H9 (cell line): ENCODE measurements around the gene TBC1D9B. TPM values are rescaled to one million over a fixed set of nuclear protein-coding genes. Genes with fewer than 3 reads are reported as not detected.

Experiments used
- DNase-seq: peaks from one replicate; pipeline ENCODE4 v3.0.0-alpha.2; 2017
- H2AFZ ChIP-seq: one replicate; pipeline ENCODE4 v1.6.1; 2013; ENCODE audit warnings: mild to moderate bottlenecking, low read length, control low read depth, moderate library complexity
- H2AK5ac ChIP-seq: 2 replicates; pipeline ENCODE4 v1.6.1; 2013; ENCODE audit warnings: low read length, control low read depth, mixed read lengths; ENCODE audit not compliant: insufficient read length
- H2BK120ac ChIP-seq: one replicate; pipeline ENCODE4 v1.6.1; 2013; ENCODE audit warnings: low read depth, mild to moderate bottlenecking, low read length, control low read depth, inconsistent platforms; ENCODE audit not compliant: poor library complexity, severe bottlenecking
- H2BK12ac ChIP-seq: 2 replicates; pipeline ENCODE4 v1.6.1; 2013; ENCODE audit warnings: low read length, control low read depth, mixed read lengths, low read depth; ENCODE audit not compliant: insufficient read length
- H2BK15ac ChIP-seq: 2 replicates; pipeline ENCODE4 v1.6.1; 2013; ENCODE audit warnings: low read depth, low read length, control low read depth
- H2BK20ac ChIP-seq: one replicate; pipeline ENCODE4 v1.6.1; 2013; ENCODE audit warnings: low read depth, mild to moderate bottlenecking, low read length, control low read depth, inconsistent platforms; ENCODE audit not compliant: poor library complexity, severe bottlenecking
- H2BK5ac ChIP-seq: 2 replicates; pipeline ENCODE4 v1.6.1; 2013; ENCODE audit warnings: low read length, control low read depth, mixed read lengths; ENCODE audit not compliant: insufficient read length
- H3K14ac ChIP-seq: 2 replicates; pipeline ENCODE4 v1.6.1; 2013; ENCODE audit warnings: low read length, control low read depth; ENCODE audit not compliant: insufficient read depth
- H3K18ac ChIP-seq: 2 replicates; pipeline ENCODE4 v1.6.1; 2013; ENCODE audit warnings: low read depth, mild to moderate bottlenecking, mixed read lengths, low read length, control low read depth; ENCODE audit not compliant: insufficient read length
- H3K23ac ChIP-seq: 2 replicates; pipeline ENCODE4 v1.6.1; 2013; ENCODE audit warnings: low read length, control low read depth, mixed read lengths, low read depth; ENCODE audit not compliant: insufficient read length
- H3K23me2 ChIP-seq: 2 replicates; pipeline ENCODE4 v1.6.1; 2013; ENCODE audit warnings: low read depth, mild to moderate bottlenecking, mixed read lengths, low read length, control low read depth; ENCODE audit not compliant: insufficient read length, poor library complexity, severe bottlenecking
- H3K27ac ChIP-seq: 2 replicates; pipeline ENCODE4 v1.5.1; 2013; ENCODE audit warnings: low read length, control low read depth, mixed read lengths, low read depth; ENCODE audit not compliant: insufficient read length
- H3K27me3 ChIP-seq: 2 replicates; pipeline ENCODE4 v1.6.1; 2013; ENCODE audit warnings: low read length, control low read depth, inconsistent platforms; ENCODE audit not compliant: insufficient read depth
- H3K4ac ChIP-seq: 2 replicates; pipeline ENCODE4 v1.6.1; 2013; ENCODE audit warnings: low read depth, mild to moderate bottlenecking, control low read depth, inconsistent platforms, low read length, moderate library complexity
- H3K4me1 ChIP-seq: 2 replicates; pipeline ENCODE4 v1.6.1; 2013; ENCODE audit warnings: low read length, control low read depth, inconsistent platforms; ENCODE audit not compliant: insufficient read depth
- H3K4me2 ChIP-seq: 2 replicates; pipeline ENCODE4 v1.6.1; 2013; ENCODE audit warnings: low read length, control low read depth, mixed read lengths; ENCODE audit not compliant: insufficient read length, insufficient read depth
- H3K56ac ChIP-seq: 2 replicates; pipeline ENCODE4 v1.6.1; 2013; ENCODE audit warnings: low read depth, mild to moderate bottlenecking, mixed read lengths, low read length, control low read depth; ENCODE audit not compliant: insufficient read length
- H3K79me1 ChIP-seq: 2 replicates; pipeline ENCODE4 v1.6.1; 2013; ENCODE audit warnings: low read depth, mild to moderate bottlenecking, moderate library complexity, low read length, control low read depth, inconsistent platforms; ENCODE audit not compliant: insufficient read depth, poor library complexity, severe bottlenecking
- H3K79me2 ChIP-seq: 2 replicates; pipeline ENCODE4 v1.6.1; 2013; ENCODE audit warnings: low read length, control low read depth, inconsistent platforms; ENCODE audit not compliant: insufficient read depth
- H3K9ac ChIP-seq: 2 replicates; pipeline ENCODE4 v1.6.1; 2013; ENCODE audit warnings: low read length, control low read depth, mixed read lengths; ENCODE audit not compliant: insufficient read length; ENCODE audit errors: extremely low read depth
- H3K9me3 ChIP-seq: one replicate; pipeline ENCODE4 v1.6.1; 2013; ENCODE audit warnings: low read depth, low read length, inconsistent platforms; ENCODE audit not compliant: control insufficient read depth
- H3T11ph ChIP-seq: one replicate; pipeline ENCODE4 v1.6.1; 2013; ENCODE audit warnings: mild to moderate bottlenecking, low read length, control low read depth, inconsistent platforms
- H4K20me1 ChIP-seq: one replicate; pipeline ENCODE4 v1.6.1; 2013; ENCODE audit not compliant: control insufficient read depth, insufficient read length, insufficient read depth
- H4K5ac ChIP-seq: 2 replicates; pipeline ENCODE4 v1.6.1; 2013; ENCODE audit warnings: low read depth, mild to moderate bottlenecking, mixed read lengths, low read length, control low read depth; ENCODE audit not compliant: insufficient read length
- H4K8ac ChIP-seq: replicated peaks from 2 replicates; pipeline ENCODE4 v1.6.1; 2013; ENCODE audit warnings: low read length, control low read depth, mixed read lengths, low read depth; ENCODE audit not compliant: insufficient read length
- H4K91ac ChIP-seq: 2 replicates; pipeline ENCODE4 v1.6.1; 2013; ENCODE audit warnings: low read depth, mild to moderate bottlenecking, moderate library complexity, mixed read lengths, low read length, control low read depth; ENCODE audit not compliant: insufficient read length
- H3K27ac Mint-ChIP-seq, 3 experiments: 2 replicates in 2 of 3; 3 replicates in 1 of 3; pipeline ENCODE4 v1.8.0; 2020 to 2021; ENCODE audit warnings: mixed read lengths in 3 of 3, mild to moderate bottlenecking in 1 of 3, moderate library complexity in 1 of 3
- H3K27me3 Mint-ChIP-seq: 2 replicates; pipeline ENCODE4 v1.8.0; 2021; ENCODE audit warnings: low read depth, mild to moderate bottlenecking, moderate library complexity, mixed read lengths
- H3K36me3 Mint-ChIP-seq, 3 experiments: 2 replicates in 2 of 3; 3 replicates in 1 of 3; pipeline ENCODE4 v1.8.0; 2020 to 2021; ENCODE audit warnings: low read depth in 3 of 3, mixed read lengths in 3 of 3; ENCODE audit not compliant: insufficient read depth in 1 of 3
- H3K4me1 Mint-ChIP-seq, 2 experiments: 2 replicates each; pipeline ENCODE4 v1.8.0; 2020; ENCODE audit warnings: mixed read lengths in 2 of 2
- H3K4me3 Mint-ChIP-seq, 2 experiments: 2 replicates in 1 of 2; 3 replicates in 1 of 2; pipeline ENCODE4 v1.8.0; 2020 to 2021; ENCODE audit warnings: mild to moderate bottlenecking in 2 of 2, mixed read lengths in 2 of 2, moderate library complexity in 1 of 2
- H3K9me3 Mint-ChIP-seq, 2 experiments: 2 replicates in 1 of 2; 3 replicates in 1 of 2; pipeline ENCODE4 v1.8.0; 2020; ENCODE audit warnings: mild to moderate bottlenecking in 2 of 2, mixed read lengths in 2 of 2, moderate library complexity in 1 of 2
- CTCF ChIP-seq: fragments of 200-600 bp; sonication (generic); conservative IDR thresholded peaks from 3 replicates; pipeline ENCODE4 v1.8.0; 2021; ENCODE audit warnings: antibody characterized with exemption, mild to moderate bottlenecking
- WGBS: extraction: QIAGEN DNeasy Blood & Tissue Kit; methylation state at CpG from one replicate; pipeline ENCODE4 v1.1.7; 2013; ENCODE audit warnings: missing lambda C conversion rate, low lambda C conversion rate, mixed read lengths; ENCODE audit not compliant: insufficient read length; ENCODE audit errors: extremely low coverage; 5-methylcytosine and 5-hydroxymethylcytosine counted together
- total RNA-seq: library from RNA; stranded (reverse); gene quantifications from 2 replicates; pipeline ENCODE4 v1.2.1, GENCODE V29; 2021

The TBC1D9B gene
- total RNA-seq, 1 experiment from 2014 or later, result 62.1 TPM

- Histone ChIP-seq H3K4me2 (no peak overlapping the region), H4K8ac (no peak overlapping the region), H3K79me2 (no peaks in the 10 kb centered on the region), H3K23me2 (no peaks in the 10 kb centered on the region), H3K9me3 (no peaks in the 10 kb centered on the region), H2AK5ac (no peak overlapping the region), H3K79me1 (no peaks in the 10 kb centered on the region), H2BK15ac (no peak overlapping the region), H3K18ac (no peak overlapping the region), H3K27me3 (no peaks in the 10 kb centered on the region), H3K4me1 (no peaks in the 10 kb centered on the region), H4K91ac (no peak overlapping the region), H4K20me1 (no peaks in the 10 kb centered on the region), H3K14ac (no peak overlapping the region; the same call in 1 of the 2 replicates), H2BK120ac (no peak overlapping the region), H2BK12ac (no peak overlapping the region), H3T11ph (no peak overlapping the region), H2BK20ac (no peak overlapping the region), H2BK5ac (no peak overlapping the region), H4K5ac (no peak overlapping the region), H3K4ac (no peak overlapping the region), H3K9ac (no peak overlapping the region), H3K23ac (no peak overlapping the region), H3K56ac (no peak overlapping the region), H2AFZ (no peak overlapping the region), H3K27ac (no peak overlapping the region)
- Mint-ChIP-seq H3K27ac (no peak overlapping the region; a peak in 1 of 7 replicates), H3K27me3 (peaks cover 1% of the 10 kb centered on the region; the same call in 1 of the 2 replicates), H3K9me3 (no peaks in the 10 kb centered on the region), H3K4me3 (no peak overlapping the region), H3K4me1 (peaks cover 2 to 11% of the 10 kb centered on the region in 2 experiments; a peak in 2 of 4 replicates), H3K36me3 (peaks cover 8 to 44% (median 39%) of the 10 kb centered on the region in 3 experiments)
- no peak for TF ChIP-seq CTCF
- no peak for DNase-seq
- no CpG with 5 or more reads among the region's 7 CpGs for WGBS
Observed at GRCh38 chr5:179873588-179874110, 34.0 kb downstream of the TBC1D9B start.
